Activated CD8-positive, alpha-beta memory T cell treated with anti-CD3 and anti-CD28 coated beads, Interleukin-2, amount 50 U/mL, for 24 hours (primary cell): ENCODE data around the gene MRLN.
"Not testable (repeated sequence)": the region's sequence is repeated elsewhere in the genome, so short reads cannot be mapped to it uniquely, and the experiment has no call there.

Experiments used
- DNase-seq: peaks from one replicate; pipeline ENCODE4 v3.0.0-alpha.2; 2020; ENCODE audit errors: extremely low read depth

MRLN gene

DNA sequence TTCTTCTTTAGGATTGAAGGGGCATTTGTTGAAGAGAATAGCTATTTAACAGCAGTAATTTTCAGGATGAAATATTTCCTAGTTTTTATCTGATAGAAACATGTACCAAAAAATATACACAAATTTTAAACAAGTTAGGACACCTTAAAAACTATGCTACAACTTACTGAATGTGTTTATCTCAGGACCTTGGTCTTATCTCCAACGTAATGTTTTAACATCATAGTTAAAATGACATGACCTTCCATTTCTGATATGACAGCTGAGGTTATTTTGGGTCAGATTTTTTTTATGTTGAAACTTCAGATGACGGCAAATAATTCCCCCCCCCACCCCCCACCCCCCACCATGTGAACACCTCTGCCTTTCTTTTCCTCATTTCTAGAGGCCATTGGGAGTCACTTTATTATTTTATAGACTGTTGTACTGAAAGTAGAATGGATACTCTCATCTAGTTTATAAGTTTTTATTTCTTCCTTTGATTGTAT is 8.0 kb downstream of the MRLN start:
- DNase-seq: no peak

- not testable (repeated sequence) for DNase-seq
These were observed 8.5 kb downstream of the MRLN start for GRCh38 chr10:59744762-59745161.

- not testable (repeated sequence) for DNase-seq
These were observed 9.1 kb downstream of the MRLN start for GRCh38 chr10:59744156-59744555.

- no peak for DNase-seq
These were observed 11.7 kb downstream of the MRLN start for GRCh38 chr10:59741583-59741982.

DNA sequence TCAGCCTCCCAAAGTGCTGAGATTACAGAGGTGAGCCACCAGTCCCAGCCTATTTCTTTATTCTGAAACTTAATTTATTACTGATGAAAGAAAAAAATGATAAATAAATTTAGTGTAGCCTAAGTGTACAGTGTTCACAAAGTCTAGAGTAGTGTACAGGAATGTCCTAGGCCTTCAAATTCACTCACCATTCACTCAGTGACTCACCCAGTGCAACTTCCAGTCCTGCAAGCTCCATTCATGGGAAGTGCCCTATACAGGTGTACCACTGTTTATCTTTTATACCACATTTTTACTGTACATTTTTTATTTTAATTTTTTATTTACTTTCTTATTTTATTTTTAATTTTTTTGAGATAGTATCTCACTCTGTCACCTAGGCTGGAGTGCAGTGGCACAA is 12.2 kb downstream of the MRLN start:
- no peak for DNase-seq

- DNase-seq: no peak
These were observed 16.5 kb downstream of the MRLN start for GRCh38 chr10:59736749-59737148.

- DNase-seq: no peak
These were observed 18.0 kb downstream of the MRLN start for GRCh38 chr10:59735296-59735695.

DNA sequence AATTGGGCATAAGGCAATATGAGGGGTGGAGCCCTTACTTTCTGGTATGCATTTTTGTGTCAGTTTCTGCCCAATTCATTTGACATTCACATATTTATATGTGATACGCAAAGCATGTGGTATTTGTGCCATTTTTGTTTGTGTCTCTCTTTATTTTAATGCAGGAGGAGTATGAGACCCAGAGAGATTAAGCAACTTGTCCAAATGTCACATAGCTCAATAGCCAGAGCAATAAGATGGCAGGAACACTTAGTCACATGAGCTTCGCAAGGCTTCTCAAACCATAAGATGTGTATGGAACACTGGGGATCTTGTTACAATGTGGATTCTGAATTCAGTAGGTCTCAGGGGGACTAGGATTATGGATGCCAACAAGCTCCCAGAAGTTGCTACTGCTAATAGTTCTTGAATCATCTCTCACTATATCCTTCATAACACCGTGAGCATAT is 19.2 kb downstream of the MRLN start:
- DNase-seq: no peak

DNA sequence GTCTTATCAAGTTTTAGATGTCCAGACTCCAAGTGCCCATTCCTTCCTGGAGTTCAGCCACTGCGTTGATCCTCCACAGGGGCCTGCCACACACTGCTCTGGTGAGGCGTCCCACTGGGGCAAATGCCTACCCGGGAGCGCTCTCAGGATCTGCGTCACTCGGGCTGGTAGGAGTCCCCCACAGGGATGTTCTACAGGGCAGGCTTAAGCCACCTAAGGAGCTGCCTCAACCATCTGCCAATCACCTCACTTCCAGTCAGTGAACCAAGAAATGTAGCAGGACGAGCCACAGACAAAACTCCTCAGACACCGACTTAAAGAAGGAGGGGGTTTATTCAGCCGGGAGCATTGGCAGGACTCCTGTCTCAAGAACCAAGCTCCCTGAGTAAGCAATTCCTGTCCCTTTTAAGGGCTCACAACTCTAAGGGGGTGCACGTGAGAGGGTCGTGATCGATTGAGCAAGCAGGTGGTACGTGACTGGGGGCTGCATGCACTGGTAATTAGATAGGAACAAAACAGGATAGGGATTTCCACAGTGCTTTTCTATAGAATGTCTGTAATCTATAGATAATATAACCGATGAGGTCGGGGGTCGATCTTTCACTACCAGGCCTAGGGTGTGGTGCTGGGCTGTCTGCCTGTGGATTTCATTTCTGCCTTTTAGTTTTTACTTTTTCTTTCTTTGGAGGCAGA is 19.8 kb downstream of the MRLN start:
- not testable (repeated sequence) for DNase-seq

- not testable (repeated sequence) for DNase-seq
These were observed 20.4 kb downstream of the MRLN start for GRCh38 chr10:59732849-59733248.

- not testable (repeated sequence) for DNase-seq
These were observed 24.1 kb downstream of the MRLN start for GRCh38 chr10:59729167-59729566.

DNA sequence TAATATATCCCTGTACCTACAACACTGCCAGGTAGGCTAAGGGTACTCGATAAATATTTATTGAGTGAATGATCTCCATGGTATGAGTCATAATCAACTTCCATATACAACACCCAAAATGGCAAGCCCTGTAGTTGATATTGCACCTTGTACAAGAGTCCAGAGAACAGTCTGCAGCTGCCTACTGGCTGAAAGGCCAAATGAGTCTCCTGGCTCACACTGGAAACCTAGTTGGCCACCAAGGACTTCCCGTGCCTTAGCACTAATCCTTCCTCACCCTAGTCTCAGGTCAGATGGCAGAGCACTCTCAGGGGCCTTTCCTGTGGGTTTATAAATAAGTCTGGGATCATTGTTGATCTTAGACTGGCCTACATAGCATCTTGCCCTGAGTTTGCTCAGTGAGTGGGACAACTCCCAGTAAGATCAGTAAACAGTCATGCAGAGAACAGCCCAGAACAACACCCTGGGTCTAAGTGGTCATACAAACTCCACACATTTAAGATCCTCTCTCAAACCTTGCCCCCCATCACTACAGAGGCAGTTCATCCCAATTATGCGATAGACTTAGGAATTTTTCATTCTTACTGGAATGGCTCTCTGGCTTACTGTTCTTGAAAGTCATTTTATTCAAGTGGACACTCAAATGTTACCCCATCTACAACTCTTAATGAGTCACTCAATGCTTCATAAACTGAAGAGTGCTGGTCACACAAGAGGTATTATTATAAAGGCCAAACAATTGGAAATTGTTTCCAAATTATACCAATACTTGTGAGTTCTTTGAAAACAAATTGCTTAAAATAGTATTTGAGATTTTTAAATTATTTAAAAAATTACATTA is 28.9 kb downstream of the MRLN start:
- no peak for DNase-seq

- no peak for DNase-seq
These were observed 32.9 kb downstream of the MRLN start for GRCh38 chr10:59720377-59720776.

- DNase-seq: no peak
These were observed 33.9 kb downstream of the MRLN start for GRCh38 chr10:59719374-59719773.

- no peak for DNase-seq
These were observed 35.0 kb downstream of the MRLN start for GRCh38 chr10:59718257-59718656.

DNA sequence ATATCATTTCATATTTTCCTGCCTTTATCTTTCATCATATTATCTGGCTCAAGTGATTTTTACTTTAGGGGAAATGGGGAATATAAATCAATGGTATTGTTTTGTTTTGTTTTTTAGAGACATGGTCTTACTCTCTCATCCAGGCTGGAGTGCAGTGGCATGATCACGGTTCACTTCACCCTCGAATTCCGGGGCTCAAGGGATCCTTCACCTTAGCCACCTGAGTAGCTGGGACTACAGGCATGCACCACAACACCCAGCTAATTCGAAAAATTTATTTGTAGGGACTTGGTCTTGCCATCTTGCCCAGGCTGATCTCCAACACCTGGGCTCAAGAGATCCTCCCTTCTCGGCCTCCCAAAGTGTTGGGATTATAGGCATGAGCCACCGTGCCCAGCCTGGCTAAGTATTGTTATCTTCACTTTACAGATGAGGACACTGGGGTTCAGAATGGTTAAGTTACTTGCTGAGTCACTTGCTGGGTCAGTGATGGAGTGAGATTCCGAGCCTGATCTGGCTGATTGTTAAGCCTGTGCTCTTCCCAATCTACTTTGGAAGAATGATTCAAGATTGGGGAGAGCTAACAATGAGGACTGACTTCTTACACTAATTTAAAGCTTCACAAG is 39.9 kb downstream of the MRLN start:
- DNase-seq: no peak

DNA sequence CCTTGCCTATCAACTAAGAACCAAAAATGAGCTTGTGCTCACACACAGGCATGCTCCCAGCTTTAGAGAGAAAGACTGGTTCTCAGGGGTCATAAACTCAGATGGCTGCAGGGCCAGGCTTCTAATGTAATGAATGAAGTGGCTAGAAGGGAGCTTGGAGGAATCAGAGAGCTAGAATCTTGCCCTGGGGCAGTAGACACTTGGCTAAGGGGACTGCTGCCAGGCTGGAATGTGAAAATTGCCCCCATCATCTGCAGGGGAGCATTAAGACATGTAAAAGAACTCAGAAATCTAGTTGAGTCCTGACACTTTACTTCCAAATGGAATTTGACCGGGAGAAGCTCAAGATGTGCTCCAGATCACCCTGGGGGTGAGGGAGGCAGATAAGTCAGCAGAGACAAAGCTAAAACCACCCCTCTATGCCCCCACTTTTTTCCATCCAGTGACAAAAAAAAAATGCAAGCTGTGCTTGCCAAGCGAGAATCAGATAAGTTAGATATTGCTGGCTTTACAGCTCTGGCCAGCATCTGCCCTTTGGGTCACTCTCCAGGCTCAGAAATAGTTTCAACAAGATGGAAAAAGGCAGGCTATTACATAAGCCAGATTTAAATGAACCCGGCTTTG is 41.3 kb downstream of the MRLN start:
- no peak for DNase-seq

DNA sequence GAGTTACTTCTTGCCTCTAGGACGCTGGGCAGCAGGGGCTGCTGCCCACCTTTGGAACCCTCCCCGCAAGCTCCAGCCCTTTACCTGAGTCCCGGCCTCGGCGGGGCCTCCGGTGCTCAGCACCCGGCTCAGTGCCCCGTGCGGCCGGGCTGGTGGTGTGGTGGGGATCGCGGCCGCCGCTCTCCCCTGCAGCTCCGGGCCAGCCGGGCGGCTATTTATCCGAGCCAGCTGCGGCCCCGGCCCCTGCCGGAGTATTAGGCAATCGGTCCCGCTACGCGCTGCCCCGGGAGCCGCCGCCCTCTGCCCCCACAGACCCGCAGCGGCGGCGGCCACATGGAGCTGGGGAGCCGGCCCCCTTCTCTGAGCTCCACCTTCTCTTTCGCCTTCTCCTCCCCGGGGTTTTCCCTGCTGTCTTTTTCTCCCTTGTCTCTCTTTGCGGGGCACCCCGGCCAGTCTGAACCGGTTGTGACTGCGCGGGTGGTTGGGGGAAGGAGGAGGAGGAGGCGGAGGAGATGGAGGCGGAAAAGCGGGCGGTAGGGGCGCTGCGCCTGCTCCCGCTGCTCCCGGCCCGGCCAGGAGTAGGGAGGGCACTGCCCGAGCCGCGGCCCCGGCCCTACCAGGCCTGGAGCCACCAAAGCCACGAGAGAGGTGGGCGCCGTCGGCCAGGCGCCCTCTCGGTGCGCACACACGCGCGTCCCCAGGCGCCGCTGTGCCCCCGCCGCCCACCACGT is 43.7 kb downstream of the MRLN start, which contains the start of gene SLC16A9:
SLC16A9 (minus strand) TSS at position 456 of the 731 bp plus-strand sequence. CDS start 25,559 bp downstream, outside the sequence.
- DNase-seq: no peak

DNA sequence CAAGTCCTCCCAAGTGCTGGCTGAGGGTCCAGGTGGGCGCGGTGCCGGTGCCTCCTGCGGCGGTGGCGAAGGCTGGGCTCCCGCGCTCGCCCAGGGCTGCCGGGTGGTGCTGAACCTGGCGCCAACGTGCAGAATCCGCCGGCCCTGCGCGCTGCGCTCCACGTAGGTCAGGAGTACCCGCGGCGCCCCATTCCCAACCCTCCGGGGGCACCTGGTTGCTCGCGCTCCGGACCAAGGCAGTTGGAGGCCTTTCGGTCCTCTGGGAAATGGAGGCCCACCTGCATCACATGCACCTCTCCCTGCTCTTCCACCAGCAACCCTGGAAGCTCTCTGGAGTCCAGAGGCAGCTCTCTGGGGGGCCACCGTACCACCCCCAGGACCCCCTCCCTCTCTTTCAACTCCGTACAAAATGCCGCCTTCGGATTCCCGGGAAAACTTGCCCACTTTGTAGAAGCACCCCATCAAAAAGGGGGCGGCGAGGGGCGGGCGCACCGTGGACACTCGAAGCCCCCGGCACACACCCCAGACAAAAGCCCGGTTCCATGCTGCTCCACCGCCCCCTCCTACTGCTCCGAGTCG is 44.4 kb downstream of the MRLN start:
- no peak for DNase-seq

GRCh38 chr10:59706851-59707797 is 46.1 kb downstream of the MRLN start:
- no peak for DNase-seq
